Left renal pelvis (tissue), 4 donors: ENCODE data around the gene TCF19. TPM values are rescaled to one million over a fixed set of nuclear protein-coding genes. Genes with fewer than 3 reads are reported as not detected.
"Not testable (repeated sequence)": the region's sequence is repeated elsewhere in the genome, so short reads cannot be mapped to it uniquely, and the experiment has no call there.

Experiments used
- DNase-seq, 4 donors: peaks; one replicate each; pipeline ENCODE4 v3.0.0-alpha.2; 2013; ENCODE audit warnings: low read depth in 4 of 4, low spot score in 3 of 4
- polyA plus RNA-seq, 4 donors: library from polyadenylated mRNA; unstranded; fragments of 120-200 nt; gene quantifications; one replicate each; pipeline ENCODE4 v1.2.1, GENCODE V29; 2013; ENCODE audit not compliant: insufficient read length in 4 of 4

The TCF19 gene
- polyA plus RNA-seq, 4 donors: 17.3 to 26.0 (median 18.3) TPM

DNA sequence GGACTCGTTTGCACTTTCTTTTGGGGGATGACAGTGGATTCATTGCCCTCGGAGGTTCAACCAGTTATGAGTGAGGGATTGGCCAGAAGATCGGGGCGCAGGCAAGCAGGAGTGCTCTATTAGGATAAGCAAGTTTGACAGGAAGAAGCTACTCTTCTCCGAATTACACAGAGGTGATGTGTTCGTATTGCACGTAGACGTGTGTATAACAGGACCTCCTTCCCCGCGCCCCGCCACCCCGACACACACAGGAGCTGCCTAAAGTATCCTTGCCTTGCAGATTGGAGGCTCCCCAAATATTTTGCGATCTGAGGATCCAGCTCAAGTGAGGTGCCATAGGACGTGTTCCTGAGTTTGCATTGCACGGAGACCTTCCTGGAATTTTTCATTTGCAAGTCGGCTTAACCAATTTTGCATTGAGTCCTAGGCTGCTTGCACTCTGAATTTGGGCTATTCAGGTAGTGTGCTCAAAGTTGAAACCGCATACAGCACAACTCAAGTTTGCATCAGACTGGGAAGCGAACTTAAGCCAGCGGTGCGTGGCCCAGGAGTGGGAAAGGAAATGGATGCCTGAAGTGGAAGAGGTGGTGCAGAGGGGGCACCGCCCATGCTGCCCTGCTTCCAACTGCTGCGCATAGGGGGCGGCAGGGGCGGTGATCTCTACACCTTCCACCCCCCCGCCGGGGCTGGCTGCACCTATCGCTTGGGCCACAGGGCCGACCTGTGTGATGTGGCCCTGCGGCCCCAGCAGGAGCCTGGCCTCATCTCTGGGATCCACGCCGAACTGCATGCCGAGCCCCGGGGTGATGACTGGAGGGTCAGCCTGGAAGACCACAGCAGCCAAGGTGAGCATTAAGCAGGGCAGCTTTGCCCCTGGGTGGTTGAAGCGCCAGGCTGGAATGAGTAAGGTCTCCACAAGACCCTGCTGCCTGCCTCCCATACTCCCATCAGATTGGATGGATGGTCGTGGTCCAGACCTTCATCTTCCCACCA lies 770 bp downstream of the TCF19 start:
- no peak for DNase-seq

GRCh38 chr6:31161216-31162126 lies 3.1 kb downstream of the TCF19 start:
- DNase-seq: no peak

DNA sequence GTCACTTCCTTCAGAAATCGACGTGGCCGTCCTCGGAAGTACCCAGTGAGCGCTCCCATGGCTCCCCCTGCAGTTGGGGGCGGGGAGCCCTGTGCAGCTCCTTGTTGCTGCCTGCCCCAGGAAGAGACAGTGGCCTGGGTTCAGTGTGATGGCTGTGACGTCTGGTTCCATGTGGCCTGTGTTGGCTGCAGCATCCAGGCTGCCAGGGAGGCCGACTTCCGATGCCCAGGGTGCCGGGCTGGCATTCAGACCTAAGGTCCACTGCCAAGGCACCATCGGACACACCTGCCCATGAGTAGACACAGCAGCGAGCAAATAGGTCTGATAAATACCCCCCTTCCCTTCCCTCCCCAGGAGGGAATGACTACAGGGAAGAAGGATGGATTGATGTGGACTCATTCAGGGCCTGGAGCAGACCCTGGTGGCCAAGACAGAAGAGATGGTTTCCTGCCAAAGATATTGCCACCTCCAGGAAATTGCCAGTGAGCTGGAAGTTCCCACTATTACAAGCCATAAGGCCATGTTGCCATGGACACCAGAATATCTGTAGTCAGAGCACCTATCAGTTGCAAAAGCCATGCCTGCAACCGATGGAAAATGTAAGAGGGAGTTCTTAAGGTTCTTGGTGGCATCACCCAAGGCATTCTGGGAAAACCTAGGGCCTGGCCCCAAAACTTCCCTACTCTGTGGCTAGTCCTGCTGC lies 4.2 kb downstream of the TCF19 start:
- no peak for DNase-seq

DNA sequence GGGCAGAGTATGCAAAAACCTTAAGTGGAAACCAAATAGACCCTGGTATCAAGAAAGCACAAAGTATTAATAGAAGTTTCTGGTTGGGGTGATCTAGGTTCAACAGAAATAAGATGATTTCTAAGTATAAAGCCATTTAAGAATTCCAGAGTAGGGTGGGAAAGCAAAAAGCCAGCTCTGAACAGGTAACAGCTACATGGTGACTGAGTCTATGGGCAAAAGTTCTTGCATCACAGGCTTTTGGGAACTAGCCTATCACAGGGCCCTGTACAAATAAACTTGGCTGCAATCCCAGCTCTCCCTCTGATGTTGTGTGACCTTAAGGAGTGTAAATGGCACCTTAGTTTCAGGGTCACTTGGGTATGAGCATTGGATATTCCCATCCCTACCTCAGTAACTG lies 5.5 kb downstream of the TCF19 start:
- DNase-seq: no peak

GRCh38 chr6:31164475-31165063 lies 6.2 kb downstream of the TCF19 start:
- DNase-seq: not testable (repeated sequence)

DNA sequence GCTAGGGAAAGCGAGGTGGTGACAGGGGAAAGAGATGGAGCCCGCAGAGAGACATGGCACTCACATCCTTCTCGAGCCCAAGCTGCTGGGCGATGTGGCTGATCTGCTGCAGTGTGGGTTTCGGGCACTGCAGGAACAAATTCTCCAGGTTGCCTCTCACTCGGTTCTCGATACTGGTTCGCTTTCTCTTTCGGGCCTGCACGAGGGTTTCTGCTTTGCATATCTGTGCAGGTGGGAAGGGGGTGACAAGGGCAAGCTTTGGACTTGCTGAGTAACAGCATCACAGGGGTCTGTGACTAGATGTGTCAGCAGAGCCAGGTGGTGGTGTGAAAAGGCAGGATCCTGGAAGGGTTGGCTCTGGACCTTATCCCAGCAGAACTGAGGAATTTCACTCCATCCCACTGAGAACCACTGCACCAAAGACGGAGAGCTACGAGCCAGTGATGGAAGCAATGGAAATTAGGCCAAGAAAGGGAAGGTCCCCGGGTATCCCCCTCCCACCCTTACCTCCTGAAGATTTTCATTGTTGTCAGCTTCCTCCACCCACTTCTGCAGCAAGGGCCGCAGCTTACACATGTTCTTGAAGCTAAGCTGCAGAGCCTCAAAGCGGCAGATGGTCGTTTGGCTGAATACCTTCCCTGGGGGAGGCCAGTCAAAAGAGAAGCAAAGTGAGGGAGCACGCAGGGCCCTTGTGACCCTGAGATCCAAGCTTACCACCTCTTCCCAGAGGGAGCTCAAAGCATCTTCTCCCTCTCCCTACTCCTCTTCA lies 6.9 kb downstream of the TCF19 start:
- DNase-seq: not testable (repeated sequence)

GRCh38 chr6:31165986-31166385 lies 7.6 kb downstream of the TCF19 start:
- no peak for DNase-seq

- DNase-seq: no peak
These were observed 10.2 kb downstream of the TCF19 start for GRCh38 chr6:31168606-31169005.

DNA sequence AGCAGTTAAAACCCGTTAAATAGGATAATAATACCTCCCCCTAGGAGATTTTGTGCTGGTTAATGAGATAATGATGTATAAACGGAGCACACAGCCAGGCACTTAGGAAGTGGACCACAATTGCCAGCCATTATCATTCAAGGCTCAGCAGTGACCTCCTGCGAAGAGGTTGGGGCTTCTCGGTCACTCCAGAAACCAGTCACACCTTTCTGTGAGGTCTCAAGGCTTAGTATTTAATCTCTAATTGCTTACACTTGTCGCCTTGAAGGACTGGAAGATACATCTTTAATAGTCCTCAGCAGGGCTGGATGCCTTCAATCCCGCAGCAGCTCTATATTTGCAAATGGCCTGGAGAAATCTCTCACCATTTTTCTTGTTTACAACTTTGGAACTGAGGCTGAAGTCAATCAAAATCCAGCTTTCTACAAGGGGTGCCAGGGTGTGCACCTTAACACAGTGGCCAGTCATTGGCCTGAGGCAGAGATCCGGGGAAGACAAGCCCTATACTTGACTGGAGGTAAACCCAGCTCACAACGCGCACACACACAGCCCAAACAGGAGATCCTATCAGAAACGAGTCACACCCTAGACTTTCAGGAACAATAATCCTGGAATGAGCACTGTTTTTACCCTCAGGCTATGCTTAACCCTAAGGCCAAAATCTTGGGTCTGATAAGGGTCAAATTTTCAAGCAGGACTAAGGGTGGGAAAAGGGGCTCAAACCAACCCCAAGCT lies 10.9 kb downstream of the TCF19 start:
- DNase-seq: no peak

- DNase-seq: not testable (repeated sequence)
These were observed 11.6 kb downstream of the TCF19 start for GRCh38 chr6:31169858-31170599.

GRCh38 chr6:31170600-31170881 lies 12.2 kb downstream of the TCF19 start, which contains the start of gene POU5F1:
Gene POU5F1 (minus strand): TSS chr6:31170682. CDS start chr6:31170620, 62 bp downstream.
- no peak for DNase-seq

GRCh38 chr6:31170987-31171671 lies 12.7 kb downstream of the TCF19 start:
- no peak for DNase-seq

GRCh38 chr6:31171931-31172905 lies 13.8 kb downstream of the TCF19 start:
- DNase-seq: no peak

DNA sequence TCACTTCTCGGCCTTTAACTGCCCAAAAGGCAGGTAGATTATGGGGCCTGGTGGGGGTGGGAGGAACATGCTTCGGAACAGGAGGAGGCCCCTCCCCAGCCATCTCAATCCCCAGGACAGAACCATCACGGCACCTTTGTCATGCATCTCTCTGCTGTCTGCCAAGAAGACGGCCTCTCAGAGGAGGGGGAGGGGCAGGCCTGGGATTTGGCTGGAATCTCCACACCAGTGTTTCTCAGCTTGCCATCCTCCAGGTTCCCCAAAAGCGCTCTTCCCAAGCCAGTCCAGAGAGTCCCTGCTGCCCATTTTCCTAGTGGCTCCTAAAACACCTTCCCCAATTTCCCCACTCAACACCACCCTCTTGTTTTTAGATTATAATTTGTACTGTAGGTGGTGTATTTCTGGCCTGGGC lies 14.6 kb downstream of the TCF19 start:
- no peak for DNase-seq

GRCh38 chr6:31173406-31173805 lies 15.0 kb downstream of the TCF19 start:
- DNase-seq: no peak

DNA sequence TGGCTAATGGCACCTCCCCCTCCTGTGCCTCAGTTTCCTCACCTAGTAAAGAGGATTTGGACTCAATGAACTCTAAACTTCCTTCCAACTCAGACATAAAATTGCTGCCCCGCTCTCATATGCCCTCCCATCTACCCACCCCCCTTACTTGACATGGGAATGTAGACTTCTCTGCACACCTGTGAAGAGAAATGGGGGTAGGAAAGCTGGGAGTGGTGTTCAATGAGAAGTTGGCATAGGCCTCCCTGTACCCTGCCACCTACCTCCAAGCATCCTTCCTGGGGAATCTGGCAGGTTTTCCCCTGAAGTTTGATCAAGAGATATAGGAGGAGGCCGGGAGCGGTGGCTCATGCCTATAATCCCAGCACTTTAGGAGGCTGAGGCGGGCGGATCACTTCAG lies 16.0 kb downstream of the TCF19 start:
- DNase-seq: no peak

DNA sequence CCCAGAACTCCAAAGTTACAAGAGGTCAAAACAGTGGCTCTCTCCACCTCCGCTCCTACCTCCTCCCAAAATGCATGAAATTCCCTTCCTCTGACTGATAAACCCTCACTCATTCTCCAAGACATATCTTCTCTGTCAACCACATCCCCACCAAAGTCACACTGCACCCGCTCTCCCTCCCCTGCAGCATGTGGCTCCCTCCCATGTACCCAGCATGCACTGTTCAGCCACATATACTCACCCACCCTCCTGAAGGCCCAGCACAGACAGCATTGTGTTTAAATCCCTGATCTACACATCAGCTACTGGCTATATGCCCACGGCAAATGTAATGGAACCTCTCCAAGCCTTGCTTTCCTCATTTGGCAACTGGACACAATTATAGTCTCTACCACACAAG lies 17.6 kb downstream of the TCF19 start:
- DNase-seq: no peak
